HepG2 (cell line): ENCODE measurements around the gene ZNF628. TPM values are rescaled to one million over a fixed set of nuclear protein-coding genes. Genes with fewer than 3 reads are reported as not detected.

Experiments
- ARNTL ChIP-seq: sonication (generic); formaldehyde crosslinking; IDR thresholded peaks from 2 replicates; pipeline ENCODE4 v1.4.0; 2020; ENCODE audit warnings: mild to moderate bottlenecking, missing genetic modification reagents
- ATF7-NPFF ChIP-seq: sonication (generic); formaldehyde crosslinking; IDR thresholded peaks from 2 replicates; pipeline ENCODE4 v1.8.1; 2023; ENCODE audit warnings: mild to moderate bottlenecking, low read depth, missing genetic modification reagents, moderate library complexity
- GPN1 ChIP-seq: sonication (generic); formaldehyde crosslinking; IDR thresholded peaks from 2 replicates; pipeline ENCODE4 v1.5.1; 2020; ENCODE audit warnings: missing genetic modification reagents, borderline replicate concordance
- IRF2 ChIP-seq: IDR thresholded peaks from 2 replicates; pipeline ENCODE4 v1.6.1; 2018; ENCODE audit warnings: missing genetic modification reagents, missing compliant biosample characterization
- KLF11 ChIP-seq: IDR thresholded peaks from 2 replicates; pipeline ENCODE4 v1.6.1; 2016; ENCODE audit warnings: missing compliant biosample characterization
- KLF6 ChIP-seq: IDR thresholded peaks from 2 replicates; pipeline ENCODE4 v1.8.0; 2016; ENCODE audit warnings: missing biosample characterization, missing genetic modification reagents
- KLF9 ChIP-seq: IDR thresholded peaks from 2 replicates; pipeline ENCODE4 v1.6.1; 2016; ENCODE audit warnings: low read depth
- POGZ ChIP-seq: sonication (generic); formaldehyde crosslinking; IDR thresholded peaks from 2 replicates; pipeline ENCODE4 v1.4.0; 2020; ENCODE audit warnings: mild to moderate bottlenecking, missing genetic modification reagents
- RBM22 ChIP-seq: fragments of 200-400 bp; formaldehyde crosslinking; optimal IDR thresholded peaks from 2 replicates; pipeline ENCODE3; 2017; ENCODE audit warnings: mild to moderate bottlenecking, low read length, moderate library complexity
- RFXANK ChIP-seq: IDR thresholded peaks from 2 replicates; pipeline ENCODE4 v1.6.1; 2016
- RFXAP ChIP-seq: sonication (generic); formaldehyde crosslinking; IDR thresholded peaks from 2 replicates; pipeline ENCODE4 v1.4.0; 2020; ENCODE audit warnings: missing genetic modification reagents, borderline replicate concordance
- RXRB ChIP-seq: IDR thresholded peaks from 2 replicates; pipeline ENCODE4 v1.6.1; 2016; ENCODE audit warnings: borderline replicate concordance, missing genetic modification reagents, missing compliant biosample characterization
- SALL2 ChIP-seq: sonication (generic); formaldehyde crosslinking; IDR thresholded peaks from 2 replicates; pipeline ENCODE4 v1.8.1; 2023; ENCODE audit warnings: mild to moderate bottlenecking, missing genetic modification reagents, inconsistent platforms
- TBX2 ChIP-seq: sonication (generic); formaldehyde crosslinking; IDR thresholded peaks from 2 replicates; pipeline ENCODE4 v1.5.0; 2020; ENCODE audit warnings: missing genetic modification reagents, mild to moderate bottlenecking, borderline replicate concordance
- ZNF205 ChIP-seq: IDR thresholded peaks from 2 replicates; pipeline ENCODE4 v1.6.1; 2018; ENCODE audit warnings: missing biosample characterization, missing genetic modification reagents
- ZNF362 ChIP-seq: sonication (generic); formaldehyde crosslinking; IDR thresholded peaks from 2 replicates; pipeline ENCODE4 v1.4.0; 2020; ENCODE audit warnings: missing genetic modification reagents, mild to moderate bottlenecking, borderline replicate concordance
- ZNF660 ChIP-seq: sonication (generic); formaldehyde crosslinking; IDR thresholded peaks from 2 replicates; pipeline ENCODE4 v1.5.1; 2020; ENCODE audit warnings: mild to moderate bottlenecking, low read depth, missing genetic modification reagents, borderline replicate concordance
- ZNF773 ChIP-seq: sonication (generic); formaldehyde crosslinking; IDR thresholded peaks from 2 replicates; pipeline ENCODE4 v1.4.0; 2020; ENCODE audit warnings: missing genetic modification reagents, borderline replicate concordance
- ZNF781 ChIP-seq: sonication (generic); formaldehyde crosslinking; IDR thresholded peaks from 2 replicates; pipeline ENCODE4 v1.5.1; 2020; ENCODE audit warnings: borderline replicate concordance, mild to moderate bottlenecking, missing genetic modification reagents; ENCODE audit errors: not compliant biosample characterization
- polyA plus RNA-seq, 8 experiments: library from polyadenylated mRNA; depleted of rRNA in 3 of 8; stranded (reverse) in 7 of 8; unstranded in 1 of 8; fragments of >200 nt; fragmentation: Illumina TruSeq in 4 of 8; extraction: Trizol in 4 of 8; gene quantifications; 2 replicates each; pipeline versions ENCODE4 v1.2.1 to v1.2.3, GENCODE V29; 2011 to 2016; ENCODE audit warnings: low read depth in 4 of 8, missing spikeins in 1 of 8, mixed read lengths in 1 of 8; ENCODE audit not compliant: insufficient read depth in 1 of 8
- total RNA-seq, 5 experiments: library from RNA; depleted of rRNA; stranded (reverse); fragments of >200 nt; fragmentation: Illumina TruSeq; extraction: Trizol; gene quantifications; 2 replicates each; pipeline ENCODE4 v1.2.3, GENCODE V29; 2016; ENCODE audit warnings: low read depth in 1 of 5
- TF ChIP-seq, protein P1 (sequence below): sonication (generic); formaldehyde crosslinking; IDR thresholded peaks from 2 replicates; pipeline ENCODE4 v1.4.0; 2020; ENCODE audit warnings: mild to moderate bottlenecking, low read depth, missing genetic modification reagents
- TF ChIP-seq, protein P2 (sequence below): sonication (generic); formaldehyde crosslinking; IDR thresholded peaks from 2 replicates; pipeline ENCODE4 v1.4.0; 2020; ENCODE audit warnings: missing genetic modification reagents

Gene ZNF628
- total and polyA plus RNA-seq, 2 of the 13 experiments (the other 11 are each of a cell fraction or from before 2014, with no cell fraction given): 0.54 to 1.2 TPM

GRCh38 chr19:55503502-55504251, 27.3 kb downstream of the ZNF628 start (continued):
- TF ChIP-seq KLF11 (CRISPR knock-in tag) (0 out of 2 replicates have a peak, but pooled peaks have one; percentile 27), POGZ (CRISPR knock-in tag) (no peak), RXRB (CRISPR knock-in tag) (no peak), ARNTL (CRISPR knock-in tag) (0 out of 2 replicates have a peak, but pooled peaks have one; percentile 56), IRF2 (CRISPR knock-in tag) (no peak; the same call in 1 of the 2 replicates), KLF6 (CRISPR knock-in tag) (peak; percentile 75; the same call in 1 of the 2 replicates), ZNF205 (CRISPR knock-in tag) (0 out of 2 replicates have a peak, but pooled peaks have one; percentile 53), RBM22 (no peak), ATF7-NPFF (CRISPR knock-in tag) (peak; percentile 43; the same call in 1 of the 2 replicates), SALL2 (CRISPR knock-in tag) (peak; percentile 69; the same call in 1 of the 2 replicates), KLF9 (CRISPR knock-in tag) (no peak), TBX2 (CRISPR knock-in tag) (peak; percentile 52; the same call in 1 of the 2 replicates), RFXANK (CRISPR knock-in tag) (peak; percentile 99), ZNF781 (CRISPR knock-in tag) (peak; percentile 45), ZNF660 (CRISPR knock-in tag) (no peak), ZNF362 (CRISPR knock-in tag) (peak; percentile 57; the same call in 1 of the 2 replicates), ZNF773 (no peak), RFXAP (CRISPR knock-in tag) (peak; percentile 100), GPN1 (CRISPR knock-in tag) (no peak)
- TF ChIP-seq, protein P1, sequence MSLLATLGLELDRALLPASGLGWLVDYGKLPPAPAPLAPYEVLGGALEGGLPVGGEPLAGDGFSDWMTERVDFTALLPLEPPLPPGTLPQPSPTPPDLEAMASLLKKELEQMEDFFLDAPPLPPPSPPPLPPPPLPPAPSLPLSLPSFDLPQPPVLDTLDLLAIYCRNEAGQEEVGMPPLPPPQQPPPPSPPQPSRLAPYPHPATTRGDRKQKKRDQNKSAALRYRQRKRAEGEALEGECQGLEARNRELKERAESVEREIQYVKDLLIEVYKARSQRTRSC (CRISPR knock-in tag): no peak
- TF ChIP-seq, protein P2, sequence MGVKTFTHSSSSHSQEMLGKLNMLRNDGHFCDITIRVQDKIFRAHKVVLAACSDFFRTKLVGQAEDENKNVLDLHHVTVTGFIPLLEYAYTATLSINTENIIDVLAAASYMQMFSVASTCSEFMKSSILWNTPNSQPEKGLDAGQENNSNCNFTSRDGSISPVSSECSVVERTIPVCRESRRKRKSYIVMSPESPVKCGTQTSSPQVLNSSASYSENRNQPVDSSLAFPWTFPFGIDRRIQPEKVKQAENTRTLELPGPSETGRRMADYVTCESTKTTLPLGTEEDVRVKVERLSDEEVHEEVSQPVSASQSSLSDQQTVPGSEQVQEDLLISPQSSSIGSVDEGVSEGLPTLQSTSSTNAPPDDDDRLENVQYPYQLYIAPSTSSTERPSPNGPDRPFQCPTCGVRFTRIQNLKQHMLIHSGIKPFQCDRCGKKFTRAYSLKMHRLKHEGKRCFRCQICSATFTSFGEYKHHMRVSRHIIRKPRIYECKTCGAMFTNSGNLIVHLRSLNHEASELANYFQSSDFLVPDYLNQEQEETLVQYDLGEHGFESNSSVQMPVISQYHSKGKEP: 0 out of 2 replicates have a peak, but pooled peaks have one; percentile 18
